HG02571 (cell line): ENCODE results near the gene CLIC4.
"Not testable (repeated sequence)": the region's sequence is repeated elsewhere in the genome, so short reads cannot be mapped to it uniquely, and the experiment has no call there.

ENCODE experiments used
- ATAC-seq: cut with Tn5 transposase; IDR thresholded peaks from one replicate; pipeline ENCODE4 v1.9.1; 2021; ENCODE audit warnings: mild to moderate bottlenecking, moderate library complexity; ENCODE audit not compliant: unreplicated experiment

The CLIC4 gene

DNA sequence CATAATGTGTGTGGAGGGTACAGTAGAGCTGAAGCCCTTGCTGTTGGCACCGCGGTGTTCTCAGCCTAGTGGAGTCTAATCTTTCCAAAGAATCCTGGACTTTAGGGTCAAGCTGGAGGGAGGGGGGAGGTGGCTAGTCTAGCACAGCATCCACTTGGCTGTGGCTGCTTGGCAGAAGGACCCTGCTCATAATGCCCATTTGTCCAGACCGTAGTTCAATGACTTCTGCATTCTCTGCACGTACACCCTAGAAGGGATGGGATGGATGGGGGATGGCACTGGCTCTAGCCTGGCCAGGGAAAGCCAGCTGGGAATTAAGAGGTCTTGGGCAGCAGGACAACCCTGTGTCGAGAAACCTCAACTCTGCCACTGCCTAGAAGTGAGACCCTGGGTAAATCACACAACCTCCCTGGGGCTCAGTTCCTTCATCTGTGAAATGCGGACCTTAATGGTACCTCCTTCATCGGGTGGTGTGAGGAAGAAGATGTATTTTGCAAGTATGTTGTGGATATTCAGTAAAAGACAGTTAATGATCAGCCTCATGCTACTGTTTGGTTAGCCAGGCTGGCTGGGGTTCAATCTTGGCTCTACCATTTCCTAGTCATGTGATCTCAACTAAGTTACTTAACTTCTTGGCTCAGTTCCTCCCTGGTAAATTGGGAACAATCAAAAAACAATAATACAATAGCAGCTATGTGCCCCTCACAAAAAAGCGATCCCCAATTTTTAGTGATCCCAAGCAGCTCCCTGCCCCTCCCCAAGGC is 27.2 kb upstream of the CLIC4 start:
- no peak for ATAC-seq

DNA sequence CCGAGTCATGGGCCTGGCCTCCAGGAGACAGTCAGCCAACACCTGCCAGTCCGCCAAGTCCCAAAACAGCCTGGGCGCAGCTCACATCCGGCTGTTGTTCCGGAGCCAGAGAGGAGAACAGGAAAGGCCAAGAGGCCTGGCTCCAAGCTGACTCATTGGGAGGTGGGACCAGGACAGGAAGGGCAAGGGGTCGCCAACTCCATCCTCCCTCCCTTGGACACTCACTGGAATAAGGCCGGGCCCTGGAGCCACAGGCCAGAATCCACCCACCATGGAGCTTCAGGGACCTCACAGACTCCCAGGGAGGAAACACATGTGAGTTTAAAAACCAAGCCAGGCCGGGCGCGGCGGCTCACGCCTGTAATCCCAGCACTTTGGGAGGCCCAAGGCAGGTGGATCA is 25.1 kb upstream of the CLIC4 start:
- ATAC-seq: no peak

DNA sequence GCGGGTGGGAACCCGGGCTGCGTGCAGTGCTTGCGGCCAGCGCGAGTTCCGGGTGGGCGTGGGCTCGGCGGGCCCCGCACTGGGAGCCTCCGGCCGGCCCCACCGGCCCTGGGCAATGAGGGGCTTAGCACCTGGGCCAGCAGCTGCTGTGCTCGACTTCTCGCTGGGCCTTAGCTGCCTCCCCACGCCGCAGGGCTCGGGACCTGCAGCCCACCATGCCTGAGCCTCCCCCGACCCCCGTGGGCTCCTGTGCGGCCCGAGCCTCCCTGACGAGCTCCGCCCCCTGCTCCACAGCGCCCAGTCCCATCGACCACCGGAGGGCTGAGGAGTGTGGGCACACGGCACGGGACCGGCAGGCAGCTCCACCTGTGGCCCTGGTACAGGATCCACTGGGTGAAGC is 23.7 kb upstream of the CLIC4 start:
- ATAC-seq: no peak

DNA sequence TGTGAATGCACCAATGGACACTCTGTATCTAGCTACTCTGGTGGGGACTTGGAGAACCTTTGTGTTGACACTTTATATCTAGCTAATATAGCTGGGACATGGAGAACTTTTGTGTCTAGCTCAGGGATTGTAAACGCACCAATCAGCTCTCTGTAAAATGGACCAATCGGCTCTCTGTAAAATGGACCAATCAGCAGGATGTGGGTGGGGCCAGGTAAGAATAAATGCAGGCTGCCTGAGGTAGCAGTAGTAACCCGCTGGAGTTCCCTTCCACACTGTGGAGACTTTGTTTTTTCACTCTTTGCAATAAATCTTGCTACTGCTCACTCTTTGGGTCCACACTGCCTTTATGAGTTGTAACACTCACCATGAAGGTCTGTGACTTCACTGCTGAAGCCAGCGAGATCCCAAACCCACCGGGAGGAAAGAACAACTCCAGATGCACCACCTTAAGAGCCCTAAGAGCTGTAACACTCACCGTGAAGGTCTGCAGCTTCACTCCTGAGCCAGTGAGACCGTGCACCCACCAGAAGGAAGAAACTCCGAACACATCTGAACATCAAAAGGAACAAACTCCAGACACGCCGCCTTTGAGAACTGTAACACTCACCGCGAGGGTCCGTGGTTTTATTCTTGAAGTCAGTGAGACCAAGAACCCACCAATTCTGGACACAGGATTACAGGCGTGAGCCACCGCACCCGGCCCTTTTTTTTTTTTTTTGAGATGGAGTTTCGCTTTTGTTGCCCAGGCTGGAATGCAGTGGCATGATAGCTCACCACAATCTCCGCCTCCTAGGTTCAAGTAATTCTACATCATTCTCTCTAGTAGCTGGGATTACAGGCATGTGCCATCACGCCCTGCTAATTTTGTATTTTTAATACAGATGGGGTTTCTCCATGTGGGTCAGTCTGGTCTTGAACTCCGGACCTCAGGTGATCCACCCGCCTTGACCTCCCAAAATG is 22.9 kb upstream of the CLIC4 start:
- not testable (repeated sequence) for ATAC-seq

DNA sequence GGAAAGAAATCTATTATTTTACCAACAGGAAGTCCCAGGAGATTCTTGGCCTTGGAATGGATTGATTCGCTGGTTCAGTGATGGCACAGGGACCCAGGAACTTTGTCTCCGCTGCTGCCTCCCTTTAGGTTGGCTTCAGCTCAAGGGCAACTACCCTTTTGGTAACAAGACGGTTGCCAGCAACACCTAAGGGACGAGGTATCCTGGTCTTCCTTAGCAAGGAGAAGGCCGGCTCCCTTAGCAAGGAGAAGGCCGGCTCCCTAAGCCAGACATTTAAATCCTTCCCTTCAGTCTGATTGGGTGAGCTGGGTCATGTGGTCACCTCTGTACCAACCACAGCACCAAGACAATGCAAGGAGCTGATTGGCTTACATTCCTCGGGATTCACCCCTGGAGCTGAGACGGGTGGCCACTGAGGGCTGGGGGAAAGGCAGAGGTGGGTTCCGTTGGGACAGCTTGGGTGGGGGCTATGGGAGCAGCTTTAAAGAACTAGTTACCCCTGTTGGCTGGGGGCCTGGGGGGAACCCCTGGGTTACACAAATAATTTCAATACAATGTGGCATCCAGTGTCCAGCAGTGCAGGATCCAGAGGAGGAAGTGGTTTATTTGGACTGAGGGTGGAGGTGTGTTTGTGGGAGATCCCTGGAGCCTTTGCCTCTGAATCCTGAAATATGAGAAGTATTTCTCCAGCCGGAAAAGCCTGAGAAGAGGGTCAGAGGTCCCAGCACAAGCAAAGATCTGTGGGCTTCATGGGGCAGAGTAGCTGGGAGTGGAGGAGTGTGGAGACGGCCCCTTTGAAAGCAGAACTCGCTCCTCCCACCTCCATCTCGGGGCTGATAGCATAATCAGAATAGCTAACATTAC is 20.7 kb upstream of the CLIC4 start:
- no peak for ATAC-seq

DNA sequence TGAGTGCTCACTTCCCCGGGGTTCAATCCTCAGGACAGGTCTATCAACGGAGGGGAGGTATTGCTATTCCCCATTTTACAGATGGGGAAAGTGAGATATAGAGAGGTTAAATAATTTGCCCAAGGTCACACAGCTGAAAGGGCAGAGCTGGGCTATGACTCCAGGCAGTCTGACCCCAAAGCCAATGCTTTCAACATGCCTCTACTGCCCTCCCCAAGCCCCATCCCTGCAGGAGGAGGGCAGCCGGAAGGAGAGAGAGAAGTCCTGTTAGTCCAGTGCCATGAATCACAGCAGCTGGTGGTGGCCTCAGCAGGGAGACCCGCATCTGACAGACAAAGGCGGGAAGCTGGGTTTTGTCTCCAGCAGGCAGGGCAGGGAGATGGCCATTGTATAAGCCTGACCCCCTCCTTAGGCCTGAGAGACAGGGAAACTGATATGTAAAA is 20.0 kb upstream of the CLIC4 start:
- no peak for ATAC-seq

DNA sequence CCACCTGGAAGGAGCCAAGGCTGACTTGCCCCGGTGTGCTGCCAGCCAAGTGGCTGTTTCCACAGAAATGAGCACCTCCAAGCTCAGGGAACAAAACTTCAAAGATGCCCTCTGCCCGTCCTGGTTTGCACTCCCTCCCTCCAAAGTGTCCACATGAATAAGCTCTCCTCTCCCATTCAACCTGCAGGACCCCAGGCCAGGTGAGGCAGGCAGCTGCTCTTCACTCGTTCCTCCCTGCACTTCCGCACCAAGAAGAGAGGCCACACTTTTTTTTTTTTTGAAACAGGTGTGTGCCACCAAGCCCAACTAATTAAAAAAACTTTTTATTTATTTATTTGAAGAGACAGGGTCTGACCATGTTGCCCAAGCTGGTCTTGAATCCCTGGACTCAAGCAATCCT is 18.5 kb upstream of the CLIC4 start:
- no peak for ATAC-seq

DNA sequence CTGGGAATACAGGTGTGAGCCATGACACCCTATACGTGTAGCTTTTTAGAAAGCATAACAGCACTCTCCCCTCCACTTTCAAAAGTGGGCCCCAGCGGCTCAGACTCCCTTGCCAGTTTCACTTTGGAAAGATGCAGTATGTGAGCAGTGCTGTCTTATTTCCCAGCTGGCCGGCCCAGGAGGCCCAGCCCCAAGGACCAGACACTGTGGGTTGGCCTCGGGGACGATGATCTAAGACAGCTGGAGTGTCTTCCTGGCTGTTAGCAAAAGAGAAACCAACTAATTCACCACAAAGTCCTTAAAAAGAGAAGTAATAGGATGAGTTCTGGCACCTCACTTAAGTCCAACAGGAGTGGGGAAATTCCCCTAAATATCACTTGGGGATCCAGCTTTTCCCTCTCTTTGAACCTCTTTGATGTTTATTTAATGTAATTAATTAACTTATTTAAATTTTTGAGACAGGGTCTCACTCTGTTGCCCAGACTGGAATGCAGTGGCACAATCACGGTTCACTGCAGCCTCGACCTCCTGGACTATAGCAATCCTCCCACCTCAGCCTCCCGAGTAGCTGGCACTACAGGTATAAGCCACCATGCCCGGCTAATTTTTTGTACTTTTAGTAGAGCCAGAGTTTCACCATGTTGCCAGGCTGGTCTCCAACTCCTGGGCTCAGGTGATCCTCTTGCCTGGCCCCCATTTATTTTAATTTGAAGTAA is 17.6 kb upstream of the CLIC4 start:
- ATAC-seq: peak; percentile 51

DNA sequence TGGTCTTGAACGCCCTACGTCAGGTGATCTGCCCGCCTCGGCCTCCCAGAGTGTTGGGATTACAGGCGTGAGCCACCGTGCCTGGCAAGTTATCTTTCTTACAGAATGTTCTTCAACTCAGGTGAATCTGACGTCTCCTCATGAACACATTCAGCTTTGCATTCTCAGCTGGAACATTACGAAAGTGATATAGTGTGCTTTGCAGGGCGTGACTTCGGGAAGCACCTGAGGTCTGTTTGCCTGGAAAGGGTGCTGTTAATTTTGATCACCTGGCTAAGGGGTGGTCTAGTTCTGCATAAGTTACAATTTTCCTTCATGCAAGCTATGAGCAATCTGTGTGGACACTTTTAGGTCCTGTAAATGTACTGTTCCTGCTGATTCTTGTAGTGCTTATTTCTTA is 16.3 kb upstream of the CLIC4 start:
- no peak for ATAC-seq

DNA sequence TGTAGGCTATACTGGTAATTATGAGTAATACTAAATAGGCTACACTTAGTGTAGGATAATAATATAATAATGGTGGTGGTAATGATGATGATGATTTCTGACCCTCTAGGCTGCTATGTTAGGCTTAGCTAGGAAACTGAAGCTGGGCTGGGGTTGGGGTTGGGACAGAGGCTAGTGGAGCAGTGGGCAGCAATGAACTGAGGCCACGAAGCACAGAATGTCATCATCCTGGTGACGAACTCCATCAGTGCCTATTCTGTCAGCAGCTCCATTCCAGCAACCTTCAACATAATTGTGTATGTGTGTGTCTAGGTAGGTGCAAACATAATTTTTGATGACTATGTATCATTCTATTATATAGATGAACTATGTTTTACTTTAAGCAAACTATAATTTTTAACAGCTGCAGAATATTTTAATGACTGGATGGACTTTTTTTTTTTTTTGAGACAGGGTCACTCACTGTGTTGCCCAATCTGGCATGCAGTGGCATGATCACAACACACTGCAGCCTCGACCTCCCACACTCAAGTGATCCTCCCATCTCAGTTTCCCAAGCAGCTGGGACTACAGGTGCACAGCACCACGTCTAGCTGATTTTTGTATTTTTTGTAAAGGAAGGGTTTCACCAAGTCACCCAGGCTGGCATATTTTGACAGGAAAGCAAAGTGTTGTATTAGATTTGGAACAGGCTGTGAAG is 12.9 kb upstream of the CLIC4 start:
- ATAC-seq: no peak

DNA sequence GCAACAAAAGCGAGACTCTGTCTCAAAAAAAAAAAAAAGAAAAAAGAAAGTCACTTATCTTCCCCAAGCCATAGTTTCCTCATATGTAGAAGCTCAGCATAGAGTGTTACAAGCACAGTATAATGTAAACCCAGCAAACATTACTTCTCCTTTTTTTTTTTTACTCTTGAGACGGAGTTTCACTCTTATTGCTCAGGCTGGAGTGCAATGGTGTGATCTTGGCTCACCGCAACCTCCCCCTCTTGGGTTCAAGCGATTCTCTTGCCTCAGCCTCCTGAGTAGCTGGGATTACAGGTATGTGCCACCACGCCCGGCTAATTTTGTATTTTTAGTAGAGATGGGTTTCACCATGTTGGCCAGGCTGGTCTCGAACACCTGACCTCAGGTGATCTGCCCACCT is 11.9 kb upstream of the CLIC4 start:
- ATAC-seq: not testable (repeated sequence)

DNA sequence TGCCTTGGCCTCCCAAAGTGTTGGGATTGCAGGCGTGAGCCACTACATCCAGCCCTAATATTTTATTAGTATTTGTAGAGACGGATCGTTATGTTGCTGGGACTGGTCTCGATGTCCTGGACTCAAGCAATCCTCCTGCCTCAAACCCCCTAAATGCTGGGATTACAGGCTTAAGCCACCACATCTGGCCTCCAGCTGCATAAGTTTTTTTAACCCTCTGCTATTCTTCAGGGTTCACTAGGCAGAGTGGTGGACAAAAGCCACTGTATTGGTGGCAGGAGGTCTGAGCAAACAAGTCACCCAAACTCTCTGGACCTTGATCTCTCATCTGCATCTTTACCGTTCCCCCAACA is 10.1 kb upstream of the CLIC4 start:
- no peak for ATAC-seq

DNA sequence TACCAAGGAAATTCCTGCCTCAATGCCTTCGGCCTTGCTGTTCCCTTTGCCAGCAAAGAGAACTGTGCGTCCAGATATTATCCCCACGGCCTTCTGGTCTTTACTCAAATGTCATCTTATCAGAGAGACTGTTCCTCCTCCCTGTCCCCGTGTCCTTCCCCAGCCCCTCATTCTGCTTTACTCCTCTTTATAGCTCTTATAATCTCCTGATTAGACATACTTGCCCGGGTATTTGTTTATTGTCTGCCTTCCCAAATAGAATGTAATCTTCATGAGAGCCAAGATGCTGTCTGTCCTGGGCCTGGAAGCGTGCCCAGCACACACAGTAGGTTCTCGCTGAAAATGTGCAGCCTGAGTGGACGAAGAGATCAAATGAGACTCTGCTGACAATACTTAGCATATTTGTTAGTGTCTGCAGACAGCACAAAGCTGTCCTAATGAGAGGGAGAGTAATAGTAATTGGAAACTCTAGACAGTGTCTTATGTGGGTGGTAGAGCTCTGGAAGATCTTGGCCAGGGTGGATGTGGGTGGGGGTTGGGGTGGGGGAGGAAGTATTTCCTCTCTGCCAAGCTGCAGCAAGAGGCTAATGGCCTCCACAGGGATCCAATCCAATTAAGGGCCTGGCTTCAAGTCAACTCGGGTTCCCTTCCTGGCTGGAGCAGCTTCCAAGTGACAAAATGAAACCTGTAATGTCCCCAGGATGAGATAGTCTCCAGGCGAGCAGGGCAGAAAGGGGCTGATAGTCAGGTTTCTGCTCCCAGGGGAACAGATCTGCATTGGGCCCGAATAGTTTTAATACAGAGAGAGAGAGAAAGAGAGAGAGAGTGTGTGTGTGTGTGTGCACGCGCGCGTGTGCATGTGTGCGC is 9.5 kb upstream of the CLIC4 start:
- ATAC-seq: no peak

DNA sequence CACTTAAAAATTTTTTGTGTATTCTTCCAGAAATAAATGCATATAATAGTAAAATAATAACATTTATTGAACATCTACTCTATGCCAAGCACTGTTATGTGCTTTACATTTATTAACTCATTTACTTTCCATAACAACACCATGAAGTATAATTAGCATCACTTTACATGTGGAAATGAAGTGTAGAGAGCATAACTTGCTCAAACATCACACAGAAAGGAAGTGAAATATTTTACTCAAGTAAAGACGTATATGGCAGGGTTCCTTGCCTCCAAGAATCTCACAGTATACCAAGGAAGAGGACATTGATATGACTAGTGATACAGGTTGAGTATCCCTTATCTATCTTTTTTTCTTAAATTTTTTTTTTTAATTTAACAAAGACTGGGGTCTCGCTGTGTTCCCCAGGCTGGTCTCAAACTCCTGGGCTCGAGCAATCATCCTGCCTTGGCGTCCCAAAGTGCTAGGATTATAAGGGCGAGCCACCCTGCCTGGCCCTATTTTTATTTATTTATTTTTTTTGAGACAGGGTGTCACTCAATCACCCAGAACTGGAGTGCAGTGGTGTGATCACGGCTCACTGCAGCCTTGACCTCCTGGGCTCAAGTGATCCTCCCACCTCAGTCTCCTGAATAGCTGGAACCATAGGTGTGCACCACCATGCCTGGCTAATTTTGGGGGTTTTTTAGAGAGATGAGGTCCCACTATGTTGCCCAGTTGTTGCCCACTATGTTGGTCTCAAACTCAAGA is 7.7 kb upstream of the CLIC4 start:
- ATAC-seq: no peak

DNA sequence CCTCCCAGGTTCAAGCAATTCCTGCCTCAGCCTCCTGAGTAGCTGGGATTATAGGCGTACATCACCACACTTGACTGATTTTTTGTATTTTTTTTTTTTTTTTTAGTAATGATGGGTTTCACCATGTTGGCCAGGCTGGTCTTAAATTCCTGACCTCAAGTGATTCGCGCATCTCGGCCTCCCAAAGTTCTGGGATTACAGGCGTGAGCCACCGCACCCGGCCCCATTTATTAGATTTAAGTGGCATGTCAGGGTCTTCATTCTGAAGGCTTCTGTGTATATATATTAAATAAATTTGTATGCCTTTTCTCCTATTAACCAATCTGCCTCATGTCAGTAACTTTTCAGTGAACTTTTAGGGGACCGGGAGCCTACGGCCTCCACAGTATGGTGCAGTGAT is 6.0 kb upstream of the CLIC4 start:
- ATAC-seq: no peak

DNA sequence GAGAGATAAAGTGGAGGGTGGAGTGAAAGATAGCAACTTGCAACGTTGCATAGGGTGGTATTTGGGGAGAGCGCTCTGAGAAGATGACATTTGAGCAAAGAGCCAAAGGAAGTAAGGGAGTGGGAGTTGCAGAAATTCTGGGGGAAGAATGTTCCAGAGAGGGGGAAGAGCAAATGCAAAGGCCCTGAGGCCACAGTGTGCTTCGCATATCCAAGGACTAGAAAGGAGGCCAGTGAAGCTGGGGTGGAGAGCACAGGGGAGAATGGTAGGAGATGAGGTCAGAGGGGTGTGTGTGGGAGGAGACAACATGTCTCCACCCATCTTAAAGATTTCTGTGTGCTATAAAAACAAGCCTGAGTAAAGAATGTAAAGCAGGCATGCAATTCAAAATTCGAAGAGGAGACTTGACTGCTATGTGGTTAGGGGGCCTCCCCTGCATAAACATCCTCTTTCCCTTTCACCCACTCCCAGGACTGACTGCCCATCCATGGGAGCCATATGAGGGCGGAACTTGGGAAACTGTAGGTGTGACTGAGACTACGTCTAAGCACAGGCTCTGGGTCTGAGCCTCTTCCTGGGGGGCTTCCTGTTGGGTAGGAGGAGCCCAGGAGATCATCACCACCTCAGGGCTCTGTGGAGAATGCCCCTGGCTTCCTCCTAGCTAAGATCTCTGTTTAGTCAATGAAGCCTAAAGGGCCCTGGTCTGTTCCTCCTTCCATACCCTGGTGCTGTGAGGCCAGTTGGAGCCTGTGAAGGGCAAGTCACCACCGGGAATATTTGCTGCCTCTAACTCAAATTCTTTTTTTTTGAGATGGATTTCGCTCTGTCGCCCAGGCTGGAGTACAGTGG is 2.9 kb upstream of the CLIC4 start:
- ATAC-seq: no peak
